Peyer's patch (tissue), 4 donors: Measurements from ENCODE around the gene KRTAP1-1. TPM values are rescaled to one million over a fixed set of nuclear protein-coding genes. Genes with fewer than 3 reads are reported as not detected.
"Not testable (repeated sequence)": the region's sequence is repeated elsewhere in the genome, so short reads cannot be mapped to it uniquely, and the experiment has no call there.

Experiments used
- DNase-seq, 3 donors: peaks; one replicate each; pipeline ENCODE4 v3.0.0-alpha.2; 2017 to 2019
- H3K27ac ChIP-seq, 4 donors: fragments of 200-600 bp; sonication (generic); one replicate each; pipeline ENCODE4 v1.5.1; 2016 to 2019
- H3K27me3 ChIP-seq, 2 donors: fragments of 200-600 bp; sonication (generic); one replicate each; pipeline ENCODE4 v1.5.1; 2019
- H3K36me3 ChIP-seq, 3 donors: fragments of 200-600 bp; sonication (generic); one replicate each; pipeline ENCODE4 v1.5.1; 2016 to 2019
- H3K4me1 ChIP-seq, 4 donors: fragments of 200-600 bp; sonication (generic); one replicate each; pipeline ENCODE4 v1.5.1; 2016 to 2019
- H3K4me3 ChIP-seq, 4 donors: fragments of 200-600 bp; sonication (generic); 1 replicate in 3 of 4; 2 replicates in 1 of 4; pipeline ENCODE4 v1.5.1; 2016 to 2019; ENCODE audit warnings: mild to moderate bottlenecking in 1 of 4
- H3K9me3 ChIP-seq, 4 donors: fragments of 200-600 bp; sonication (generic); one replicate each; pipeline ENCODE4 v1.5.1; 2016 to 2019; ENCODE audit warnings: mild to moderate bottlenecking in 1 of 4
- CTCF ChIP-seq, 6 experiments: fragments of 450-650 bp in 4 of 6; fragments of 200-600 bp in 2 of 6; sonication (generic) in 1 of 6; IDR thresholded peaks; one replicate each; pipeline ENCODE4 v1.5.1; 2017 to 2019; ENCODE audit warnings: antibody characterized with exemption in 6 of 6, mild to moderate bottlenecking in 3 of 6, moderate library complexity in 1 of 6
- POLR2A ChIP-seq, 2 donors: fragments of 450-650 bp; IDR thresholded peaks; one replicate each; pipeline ENCODE4 v1.5.1; 2017; ENCODE audit warnings: antibody characterized with exemption in 2 of 2, mild to moderate bottlenecking in 2 of 2, moderate library complexity in 2 of 2
- total RNA-seq, 4 donors: library from RNA; depleted of rRNA; stranded (reverse); fragments of >200 nt; gene quantifications; one replicate each; pipeline ENCODE4 v1.1.0, GENCODE V29; 2016

The KRTAP1-1 gene
- total RNA-seq, 4 donors from 2014 or later = not detected

- TF ChIP-seq CTCF (IDR thresholded peaks at IDR 0.05) (no peak), POLR2A (IDR thresholded peaks at IDR 0.05) (no peak)
- no peaks in the 10 kb centered on the region for H3K4me1 ChIP-seq
- H3K27me3 ChIP-seq = no peaks in the 10 kb centered on the region
- no peaks in the 10 kb centered on the region for H3K36me3 ChIP-seq
- DNase-seq = no peak
- no peaks in the 10 kb centered on the region for H3K9me3 ChIP-seq
- H3K4me3 ChIP-seq = no peak overlapping the region
- no peak overlapping the region for H3K27ac ChIP-seq
Measured at GRCh38 chr17:41071606-41072360, 30.5 kb upstream of the KRTAP1-1 start.

GRCh38 chr17:41069031-41069430, 27.8 kb upstream of the KRTAP1-1 start:
- no peaks in the 10 kb centered on the region for H3K9me3 ChIP-seq
- no peaks in the 10 kb centered on the region for H3K27me3 ChIP-seq
- no peak for DNase-seq
- H3K4me1 ChIP-seq = no peaks in the 10 kb centered on the region
- no peak overlapping the region for H3K27ac ChIP-seq
- TF ChIP-seq CTCF (IDR thresholded peaks at IDR 0.05) (no peak), POLR2A (IDR thresholded peaks at IDR 0.05) (no peak)
- no peak overlapping the region for H3K4me3 ChIP-seq
- H3K36me3 ChIP-seq = no peaks in the 10 kb centered on the region

GRCh38 chr17:41067281-41067680, 26.0 kb upstream of the KRTAP1-1 start:
- Histone ChIP-seq H3K27me3 (no peaks in the 10 kb centered on the region), H3K27ac (no peak overlapping the region), H3K4me3 (no peak overlapping the region), H3K9me3 (no peaks in the 10 kb centered on the region), H3K4me1 (no peaks in the 10 kb centered on the region), H3K36me3 (no peaks in the 10 kb centered on the region)
- TF ChIP-seq POLR2A (IDR thresholded peaks at IDR 0.05) (no peak), CTCF (IDR thresholded peaks at IDR 0.05) (no peak)
- DNase-seq = no peak

GRCh38 chr17:41065829-41066624, 24.8 kb upstream of the KRTAP1-1 start, which contains the start of gene KRTAP2-4:
Gene KRTAP2-4 (minus strand): TSS chr17:41065879. CDS start chr17:41065845, 34 bp downstream.
- DNase-seq = no peak
- Histone ChIP-seq H3K4me3 (no peak within 1 kb of the TSS), H3K27ac (no peak within 1 kb of the TSS), H3K27me3 (no peaks in the 10 kb centered on the region), H3K9me3 (no peaks in the 10 kb centered on the region), H3K4me1 (no peaks in the 10 kb centered on the region), H3K36me3 (no peaks in the 10 kb centered on the region)
- TF ChIP-seq POLR2A (IDR thresholded peaks at IDR 0.05) (no peak), CTCF (IDR thresholded peaks at IDR 0.05) (no peak)

- H3K4me1 ChIP-seq, H3K27me3 ChIP-seq, H3K27ac ChIP-seq, DNase-seq, H3K9me3 ChIP-seq, H3K4me3 ChIP-seq, H3K36me3 ChIP-seq: not testable (repeated sequence)
Measured at GRCh38 chr17:41065016-41065689, 23.9 kb upstream of the KRTAP1-1 start.

GRCh38 chr17:41064301-41064700, 23.1 kb upstream of the KRTAP1-1 start:
- Histone ChIP-seq H3K36me3 (no peaks in the 10 kb centered on the region), H3K4me1 (no peaks in the 10 kb centered on the region), H3K9me3 (no peaks in the 10 kb centered on the region), H3K4me3 (no peak overlapping the region), H3K27ac (no peak overlapping the region), H3K27me3 (no peaks in the 10 kb centered on the region)
- DNase-seq = no peak
- TF ChIP-seq POLR2A (IDR thresholded peaks at IDR 0.05) (no peak), CTCF (IDR thresholded peaks at IDR 0.05) (no peak)
